ENCODE results near the gene WWC2.

- TF ChIP-seq POLR2A (IDR thresholded peaks at IDR 0.05; ENCODE audit: extremely low read depth, insufficient read length) (no peak), CTCF (IDR thresholded peaks at IDR 0.05; ENCODE audit: low read depth, low read length) (no peak), MAX (IDR thresholded peaks at IDR 0.05; ENCODE audit: low read depth, low read length) (no peak), MYC (IDR thresholded peaks at IDR 0.05; ENCODE audit: low read depth, low read length) (no peak)
Measured at GRCh38 chr4:183330841-183331240, 231.8 kb downstream of the WWC2 start.

Measured in NB4 (cell line).